ENCODE measurements around the gene RBMS3. TPM values are rescaled to one million over a fixed set of nuclear protein-coding genes. Genes with fewer than 3 reads are reported as not detected.

RBMS3 gene
- total RNA-seq, 4 donors from 2014 or later: 51.5 to 76.0 (median 66.6) TPM

- no peak overlapping the region for H3K4me3 ChIP-seq
- H3K27ac ChIP-seq: no peak overlapping the region
- no peaks in the 10 kb centered on the region for H3K36me3 ChIP-seq
- H3K9me3 ChIP-seq: no peaks in the 10 kb centered on the region
- H3K4me1 ChIP-seq: peaks cover 0 to 2% (median 0%) of the 10 kb centered on the region in 3 donors
- no peaks in the 10 kb centered on the region for H3K27me3 ChIP-seq
- TF ChIP-seq, protein P1, sequence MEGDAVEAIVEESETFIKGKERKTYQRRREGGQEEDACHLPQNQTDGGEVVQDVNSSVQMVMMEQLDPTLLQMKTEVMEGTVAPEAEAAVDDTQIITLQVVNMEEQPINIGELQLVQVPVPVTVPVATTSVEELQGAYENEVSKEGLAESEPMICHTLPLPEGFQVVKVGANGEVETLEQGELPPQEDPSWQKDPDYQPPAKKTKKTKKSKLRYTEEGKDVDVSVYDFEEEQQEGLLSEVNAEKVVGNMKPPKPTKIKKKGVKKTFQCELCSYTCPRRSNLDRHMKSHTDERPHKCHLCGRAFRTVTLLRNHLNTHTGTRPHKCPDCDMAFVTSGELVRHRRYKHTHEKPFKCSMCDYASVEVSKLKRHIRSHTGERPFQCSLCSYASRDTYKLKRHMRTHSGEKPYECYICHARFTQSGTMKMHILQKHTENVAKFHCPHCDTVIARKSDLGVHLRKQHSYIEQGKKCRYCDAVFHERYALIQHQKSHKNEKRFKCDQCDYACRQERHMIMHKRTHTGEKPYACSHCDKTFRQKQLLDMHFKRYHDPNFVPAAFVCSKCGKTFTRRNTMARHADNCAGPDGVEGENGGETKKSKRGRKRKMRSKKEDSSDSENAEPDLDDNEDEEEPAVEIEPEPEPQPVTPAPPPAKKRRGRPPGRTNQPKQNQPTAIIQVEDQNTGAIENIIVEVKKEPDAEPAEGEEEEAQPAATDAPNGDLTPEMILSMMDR (IDR thresholded peaks at IDR 0.05): no peak
- no peak for TF ChIP-seq POLR2AphosphoS5 (IDR thresholded peaks at IDR 0.05)
- TF ChIP-seq EP300 (IDR thresholded peaks at IDR 0.05): no peak
- TF ChIP-seq POLR2A (IDR thresholded peaks at IDR 0.05): no peak
- no peak for ATAC-seq
These were observed 328.5 kb downstream of the RBMS3 start for GRCh38 chr3:29609328-29609811.

- ATAC-seq: no peak
- TF ChIP-seq POLR2AphosphoS5 (IDR thresholded peaks at IDR 0.05) (no peak), POLR2A (IDR thresholded peaks at IDR 0.05) (no peak), EP300 (IDR thresholded peaks at IDR 0.05) (no peak)
- TF ChIP-seq, protein P1 (IDR thresholded peaks at IDR 0.05): no peak
- Histone ChIP-seq H3K27me3 (no peaks in the 10 kb centered on the region), H3K27ac (no peak overlapping the region), H3K4me3 (no peak overlapping the region), H3K36me3 (no peaks in the 10 kb centered on the region), H3K9me3 (no peaks in the 10 kb centered on the region), H3K4me1 (peaks cover 0 to 2% (median 0%) of the 10 kb centered on the region in 3 donors)
These were observed 329.9 kb downstream of the RBMS3 start for GRCh38 chr3:29610781-29611180.

DNA sequence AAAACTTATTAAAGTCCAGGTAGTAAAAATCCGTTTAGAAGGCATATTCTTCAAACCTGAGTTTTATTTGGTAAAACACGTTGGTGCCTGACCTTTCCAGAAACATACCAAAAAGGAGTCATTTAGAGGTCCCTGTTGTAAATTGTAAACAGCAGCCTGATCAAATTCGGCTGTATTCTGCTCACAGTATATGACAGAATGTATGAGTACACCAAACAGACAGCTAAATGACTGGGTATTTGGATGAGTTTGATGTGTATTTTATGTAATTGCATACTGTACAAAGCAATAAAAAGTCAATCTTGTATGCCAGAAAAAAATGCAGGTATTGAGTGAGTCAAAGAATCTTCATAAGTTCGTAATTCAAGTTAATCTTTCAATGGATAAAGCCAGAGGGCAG, 330.4 kb downstream of the RBMS3 start:
- TF ChIP-seq POLR2A (IDR thresholded peaks at IDR 0.05) (no peak), EP300 (IDR thresholded peaks at IDR 0.05) (no peak), POLR2AphosphoS5 (IDR thresholded peaks at IDR 0.05) (no peak)
- TF ChIP-seq, protein P1 (IDR thresholded peaks at IDR 0.05): no peak
- 80 to 83% methylated on average over 3 to 4 of the region's 4 CpGs for WGBS, 2 donors (ENCODE audit: low coverage in 1 of 2)
- Histone ChIP-seq H3K4me1 (peaks cover 0 to 2% (median 0%) of the 10 kb centered on the region in 3 donors), H3K36me3 (no peaks in the 10 kb centered on the region), H3K9me3 (no peaks in the 10 kb centered on the region), H3K27me3 (no peaks in the 10 kb centered on the region), H3K27ac (no peak overlapping the region), H3K4me3 (no peak overlapping the region)
- no peak for ATAC-seq

- ATAC-seq: no peak
These were observed 331.7 kb downstream of the RBMS3 start for GRCh38 chr3:29612536-29612935.

GRCh38 chr3:29614954-29615353, 334.1 kb downstream of the RBMS3 start:
- Histone ChIP-seq H3K4me1 (peaks cover 0 to 13% (median 0%) of the 10 kb centered on the region in 3 donors), H3K27me3 (no peaks in the 10 kb centered on the region), H3K9me3 (no peaks in the 10 kb centered on the region), H3K27ac (no peak overlapping the region), H3K36me3 (no peaks in the 10 kb centered on the region), H3K4me3 (no peak overlapping the region)
- no peak for ATAC-seq
- TF ChIP-seq POLR2A (IDR thresholded peaks at IDR 0.05) (no peak), EP300 (IDR thresholded peaks at IDR 0.05) (no peak), POLR2AphosphoS5 (IDR thresholded peaks at IDR 0.05) (no peak)
- TF ChIP-seq, protein P1 (IDR thresholded peaks at IDR 0.05): no peak
- 94% methylated on average over 1 of the region's 1 CpG; no CpG with 5 or more reads in 1 of the 2 donors for WGBS, 2 donors (ENCODE audit: low coverage in 1 of 2)

More at GRCh38 chr3:29612536-29612935, 331.7 kb downstream of the RBMS3 start:
- H3K36me3 ChIP-seq: no peaks in the 10 kb centered on the region
- H3K4me1 ChIP-seq: no peaks in the 10 kb centered on the region
- H3K9me3 ChIP-seq: no peaks in the 10 kb centered on the region
- WGBS, 2 donors (ENCODE audit: low coverage in 1 of 2): 93 to 100% methylated on average over 1 of the region's 1 CpG
- TF ChIP-seq, protein P1 (IDR thresholded peaks at IDR 0.05): no peak
- no peak for TF ChIP-seq EP300 (IDR thresholded peaks at IDR 0.05)
- no peak for TF ChIP-seq POLR2AphosphoS5 (IDR thresholded peaks at IDR 0.05)
- TF ChIP-seq POLR2A (IDR thresholded peaks at IDR 0.05): no peak
- H3K27me3 ChIP-seq: no peaks in the 10 kb centered on the region
- H3K27ac ChIP-seq: no peak overlapping the region
- H3K4me3 ChIP-seq: no peak overlapping the region
